ENCODE data around the gene SDK2. TPM values are rescaled to one million over a fixed set of nuclear protein-coding genes. Genes with fewer than 3 reads are reported as not detected.

Gene SDK2
- total and polyA plus RNA-seq, 9 of the 15 experiments (the other 6 are each of a cell fraction or from before 2014, with no cell fraction given), result 0.04 TPM; not detected in 8

- ChIA-PET CTCF (ENCODE audit: low intra/inter-chr PET ratio) (no interaction called here), POLR2A (interaction anchor here (0.5 to 1.5 kb wide), 4 partner anchors 11 to 162 kb away, joined by 3 to 5 read pairs (median 4); no protein-coding TSS in a partner anchor)
- no peak overlapping the region for H3K4me3 ChIP-seq
- ATAC-seq, result no peak
- peak overlapping the region in 1 of 2 experiments; percentile 52; a peak in 1 of 4 replicates for H3K9ac ChIP-seq (ENCODE audit: insufficient read depth in 1 of 2, low read depth in 2 of 2, low read length in 2 of 2)
- no peak overlapping the region for H3K4me2 ChIP-seq (ENCODE audit: insufficient read depth, low read length)
- 40% methylated on average over 8 of the region's 8 CpGs for WGBS (ENCODE audit: insufficient coverage, low coverage, missing lambda C conversion rate)
- H3K27me3 ChIP-seq (ENCODE audit: control insufficient read depth in 2 of 2, insufficient read depth in 2 of 2, low read length in 2 of 2), result no peaks in the 10 kb centered on the region
- H3K4me1 ChIP-seq (replicated peaks in 1 of 2; ENCODE audit: control insufficient read depth in 2 of 2, insufficient read depth in 2 of 2, low read length in 2 of 2), result peaks cover 18 to 19% of the 10 kb centered on the region in 2 experiments
- peak overlapping the region; percentile 54 for H2AFZ ChIP-seq (ENCODE audit: low read depth, low read length)
- TF ChIP-seq RBM34 (IDR thresholded peaks at IDR 0.05; ENCODE audit: borderline replicate concordance, insufficient read depth, low read length) (no peak), ATF2 (CRISPR knock-in tag; IDR thresholded peaks at IDR 0.05) (no peak)
- FAIRE-seq, result no peak
- H3K9me3 ChIP-seq (replicated peaks; ENCODE audit: control insufficient read depth, insufficient read depth, low read depth, low read length), result no peaks in the 10 kb centered on the region
- H3K36me3 ChIP-seq (ENCODE audit: control insufficient read depth, insufficient read depth, low read length), result no peaks in the 10 kb centered on the region
- DNase-seq (ENCODE audit: extremely low read depth in 1 of 4, low spot score in 3 of 4), result no peak
- no peaks in the 10 kb centered on the region for H4K20me1 ChIP-seq (replicated peaks; ENCODE audit: control insufficient read depth, insufficient read depth, low read length)
- peaks cover 3% of the 10 kb centered on the region for H3K9me1 ChIP-seq (ENCODE audit: control insufficient read depth, insufficient read depth, low read length)
- BruUV-seq (replicated peaks), result no TSS peak
- in situ Hi-C loops (cut with MboI), result no loop called here
- H3K79me2 ChIP-seq (ENCODE audit: control insufficient read depth, insufficient read depth, low read length), result no peaks in the 10 kb centered on the region
- intact Hi-C loops (cut with micrococcal nuclease), result no loop called here
- H3K27ac ChIP-seq (ENCODE audit: extremely low read depth, low read depth, low read length), result no peak overlapping the region
These were observed 327.2 kb downstream of the SDK2 start for GRCh38 chr17:73316919-73317505.

GRCh38 chr17:73315471-73315870 is 328.8 kb downstream of the SDK2 start:
- Histone ChIP-seq H3K4me2 (ENCODE audit: insufficient read depth, low read length) (no peak overlapping the region), H3K36me3 (ENCODE audit: control insufficient read depth, insufficient read depth, low read length) (no peaks in the 10 kb centered on the region), H3K27ac (ENCODE audit: extremely low read depth, low read depth, low read length) (no peak overlapping the region), H3K9me3 (replicated peaks; ENCODE audit: control insufficient read depth, insufficient read depth, low read depth, low read length) (no peaks in the 10 kb centered on the region), H2AFZ (ENCODE audit: low read depth, low read length) (no peak overlapping the region), H4K20me1 (replicated peaks; ENCODE audit: control insufficient read depth, insufficient read depth, low read length) (no peaks in the 10 kb centered on the region), H3K27me3 (ENCODE audit: control insufficient read depth in 2 of 2, insufficient read depth in 2 of 2, low read length in 2 of 2) (no peaks in the 10 kb centered on the region), H3K79me2 (ENCODE audit: control insufficient read depth, insufficient read depth, low read length) (peaks cover 8% of the 10 kb centered on the region; the same call in 2 of the 3 replicates), H3K4me3 (no peak overlapping the region), H3K4me1 (replicated peaks in 1 of 2; ENCODE audit: control insufficient read depth in 2 of 2, insufficient read depth in 2 of 2, low read length in 2 of 2) (peaks cover 18 to 33% of the 10 kb centered on the region in 2 experiments), H3K9ac (ENCODE audit: insufficient read depth in 1 of 2, low read depth in 2 of 2, low read length in 2 of 2) (no peak overlapping the region), H3K9me1 (ENCODE audit: control insufficient read depth, insufficient read depth, low read length) (peaks cover 3% of the 10 kb centered on the region)
- 32% methylated on average over 5 of the region's 5 CpGs for WGBS (ENCODE audit: insufficient coverage, low coverage, missing lambda C conversion rate)
- DNase-seq (ENCODE audit: extremely low read depth in 1 of 4, low spot score in 3 of 4) (no peak), ATAC-seq (no peak), FAIRE-seq (no peak)
- TF ChIP-seq CHD2 (IDR thresholded peaks at IDR 0.05; ENCODE audit: low read depth, low read length), result no peak
- no peak for TF ChIP-seq HMG20A (CRISPR knock-in tag; conservative IDR thresholded peaks at IDR 0.05)
- no peak for TF ChIP-seq DACH1 (IDR thresholded peaks at IDR 0.05; ENCODE audit: partially characterized antibody)
- TF ChIP-seq CBFB (CRISPR knock-in tag; IDR thresholded peaks at IDR 0.05), result no peak
- TF ChIP-seq NCOA6 (IDR thresholded peaks at IDR 0.05), result no peak
- no peak for TF ChIP-seq HNRNPLL (IDR thresholded peaks at IDR 0.05; ENCODE audit: low read depth, low read length, poor library complexity, severe bottlenecking)
- no peak for TF ChIP-seq ZC3H4 (CRISPR knock-in tag; IDR thresholded peaks at IDR 0.05; ENCODE audit: borderline replicate concordance)
- TF ChIP-seq ZFX (CRISPR knock-in tag; IDR thresholded peaks at IDR 0.05), result no peak
- TF ChIP-seq ZNF124 (CRISPR knock-in tag; IDR thresholded peaks at IDR 0.05), result no peak
- no peak for TF ChIP-seq ZNF551 (CRISPR knock-in tag; IDR thresholded peaks at IDR 0.05)
- TF ChIP-seq ARID1B (IDR thresholded peaks at IDR 0.05), result no peak
- in situ Hi-C loops (cut with MboI) (no loop called here), intact Hi-C loops (cut with micrococcal nuclease) (no loop called here)
- POLR2A ChIA-PET, result interaction anchor here (0.6 kb wide), 1 partner anchor 57 kb away, joined by 3 read pairs; no protein-coding TSS in a partner anchor
- CTCF ChIA-PET (ENCODE audit: low intra/inter-chr PET ratio), result no interaction called here
- no TSS peak for BruUV-seq (replicated peaks)

All from K562 (cell line).